Measurements from ENCODE around the gene CHL1.

Gene CHL1

DNA sequence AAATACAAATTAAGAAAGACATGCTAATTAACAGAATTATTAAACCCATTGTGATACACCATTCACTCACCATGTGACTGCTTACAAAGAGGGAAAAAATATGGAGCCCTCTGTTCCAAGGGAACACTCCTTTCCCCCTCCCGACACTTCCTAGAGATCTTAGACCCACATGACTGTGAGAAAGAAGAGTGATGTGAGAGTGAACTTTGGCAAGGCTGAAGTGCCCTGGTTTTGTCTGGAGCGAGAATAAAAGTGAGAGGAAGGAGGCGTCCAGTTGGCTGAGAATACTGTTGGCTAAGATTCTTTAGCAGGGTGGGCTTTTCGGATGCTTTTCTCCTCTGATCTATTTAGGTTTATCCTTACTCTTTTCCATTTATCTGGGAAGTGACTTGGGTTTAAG is 14.1 kb downstream of the CHL1 start:
- no peak overlapping the region for H3K27ac ChIP-seq (ENCODE audit: low read length)
- H3K9me2 ChIP-seq (replicated peaks; ENCODE audit: insufficient read depth, low read length), result no peaks in the 10 kb centered on the region
- H3K36me3 ChIP-seq (replicated peaks; ENCODE audit: insufficient read depth, low read length), result no peaks in the 10 kb centered on the region
- TF ChIP-seq, protein P1, sequence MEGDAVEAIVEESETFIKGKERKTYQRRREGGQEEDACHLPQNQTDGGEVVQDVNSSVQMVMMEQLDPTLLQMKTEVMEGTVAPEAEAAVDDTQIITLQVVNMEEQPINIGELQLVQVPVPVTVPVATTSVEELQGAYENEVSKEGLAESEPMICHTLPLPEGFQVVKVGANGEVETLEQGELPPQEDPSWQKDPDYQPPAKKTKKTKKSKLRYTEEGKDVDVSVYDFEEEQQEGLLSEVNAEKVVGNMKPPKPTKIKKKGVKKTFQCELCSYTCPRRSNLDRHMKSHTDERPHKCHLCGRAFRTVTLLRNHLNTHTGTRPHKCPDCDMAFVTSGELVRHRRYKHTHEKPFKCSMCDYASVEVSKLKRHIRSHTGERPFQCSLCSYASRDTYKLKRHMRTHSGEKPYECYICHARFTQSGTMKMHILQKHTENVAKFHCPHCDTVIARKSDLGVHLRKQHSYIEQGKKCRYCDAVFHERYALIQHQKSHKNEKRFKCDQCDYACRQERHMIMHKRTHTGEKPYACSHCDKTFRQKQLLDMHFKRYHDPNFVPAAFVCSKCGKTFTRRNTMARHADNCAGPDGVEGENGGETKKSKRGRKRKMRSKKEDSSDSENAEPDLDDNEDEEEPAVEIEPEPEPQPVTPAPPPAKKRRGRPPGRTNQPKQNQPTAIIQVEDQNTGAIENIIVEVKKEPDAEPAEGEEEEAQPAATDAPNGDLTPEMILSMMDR (IDR thresholded peaks at IDR 0.05; ENCODE audit: low read length), result no peak
- no peak for TF ChIP-seq EZH2 (optimal IDR thresholded peaks at IDR 0.05; ENCODE audit: low read depth, low read length)
- no peak for TF ChIP-seq EZH2phosphoT487 (IDR thresholded peaks at IDR 0.05; ENCODE audit: low read length)
- no peaks in the 10 kb centered on the region for H4K20me1 ChIP-seq (ENCODE audit: insufficient read depth, low read length)
- no peak overlapping the region for H3K4me2 ChIP-seq (ENCODE audit: low read depth, low read length)
- H3K27me3 ChIP-seq (replicated peaks; ENCODE audit: insufficient read depth, low read length), result no peaks in the 10 kb centered on the region
- H3K79me2 ChIP-seq (ENCODE audit: low read length), result no peaks in the 10 kb centered on the region
- no peak overlapping the region for H2AFZ ChIP-seq (ENCODE audit: low read length)
- no peaks in the 10 kb centered on the region for H3K4me1 ChIP-seq (ENCODE audit: low read length)
- no peaks in the 10 kb centered on the region for H3K9me3 ChIP-seq (replicated peaks; ENCODE audit: insufficient read depth, low read length)
- no peak for DNase-seq
- no peaks in the 10 kb centered on the region for H3F3A ChIP-seq (ENCODE audit: insufficient read depth, low read length)
- H3K9ac ChIP-seq (ENCODE audit: low read length), result no peak overlapping the region
- no peak overlapping the region for H3K4me3 ChIP-seq (ENCODE audit: low read length)

DNA sequence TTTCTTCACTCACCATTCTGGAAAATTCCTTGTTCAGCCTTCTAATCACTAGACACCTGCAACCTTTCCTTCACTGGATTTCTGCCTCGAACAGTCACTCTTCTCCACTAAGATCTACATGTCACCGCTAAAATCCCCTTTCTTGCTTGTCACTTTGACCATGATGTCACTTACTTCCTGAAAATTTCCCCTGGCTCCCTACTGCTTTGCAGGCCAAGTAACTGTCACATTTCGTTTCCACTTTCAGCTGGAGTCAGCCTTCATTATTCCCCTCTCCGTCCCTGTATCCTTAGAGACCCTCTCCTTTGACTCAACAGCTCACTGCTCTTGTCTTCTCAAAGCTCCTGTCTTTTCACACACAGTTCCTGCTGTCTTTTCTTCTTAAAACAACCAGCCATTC is 15.9 kb downstream of the CHL1 start:
- H3K27ac ChIP-seq (ENCODE audit: low read length), result no peak overlapping the region
- no peak overlapping the region for H3K4me2 ChIP-seq (ENCODE audit: low read depth, low read length)
- TF ChIP-seq, protein P1 (IDR thresholded peaks at IDR 0.05; ENCODE audit: low read length), result no peak
- no peak for TF ChIP-seq EZH2phosphoT487 (IDR thresholded peaks at IDR 0.05; ENCODE audit: low read length)
- no peak for TF ChIP-seq EZH2 (optimal IDR thresholded peaks at IDR 0.05; ENCODE audit: low read depth, low read length)
- DNase-seq, result no peak
- no peaks in the 10 kb centered on the region for H3K9me3 ChIP-seq (replicated peaks; ENCODE audit: insufficient read depth, low read length)
- H3K27me3 ChIP-seq (replicated peaks; ENCODE audit: insufficient read depth, low read length), result no peaks in the 10 kb centered on the region
- H2AFZ ChIP-seq (ENCODE audit: low read length), result no peak overlapping the region
- H3K9ac ChIP-seq (ENCODE audit: low read length), result no peak overlapping the region
- no peak overlapping the region for H3K4me3 ChIP-seq (ENCODE audit: low read length)
- no peaks in the 10 kb centered on the region for H3K36me3 ChIP-seq (replicated peaks; ENCODE audit: insufficient read depth, low read length)
- no peaks in the 10 kb centered on the region for H3F3A ChIP-seq (ENCODE audit: insufficient read depth, low read length)
- H3K9me2 ChIP-seq (replicated peaks; ENCODE audit: insufficient read depth, low read length), result no peaks in the 10 kb centered on the region
- no peaks in the 10 kb centered on the region for H3K4me1 ChIP-seq (ENCODE audit: low read length)
- H3K79me2 ChIP-seq (ENCODE audit: low read length), result no peaks in the 10 kb centered on the region
- no peaks in the 10 kb centered on the region for H4K20me1 ChIP-seq (ENCODE audit: insufficient read depth, low read length)

DNA sequence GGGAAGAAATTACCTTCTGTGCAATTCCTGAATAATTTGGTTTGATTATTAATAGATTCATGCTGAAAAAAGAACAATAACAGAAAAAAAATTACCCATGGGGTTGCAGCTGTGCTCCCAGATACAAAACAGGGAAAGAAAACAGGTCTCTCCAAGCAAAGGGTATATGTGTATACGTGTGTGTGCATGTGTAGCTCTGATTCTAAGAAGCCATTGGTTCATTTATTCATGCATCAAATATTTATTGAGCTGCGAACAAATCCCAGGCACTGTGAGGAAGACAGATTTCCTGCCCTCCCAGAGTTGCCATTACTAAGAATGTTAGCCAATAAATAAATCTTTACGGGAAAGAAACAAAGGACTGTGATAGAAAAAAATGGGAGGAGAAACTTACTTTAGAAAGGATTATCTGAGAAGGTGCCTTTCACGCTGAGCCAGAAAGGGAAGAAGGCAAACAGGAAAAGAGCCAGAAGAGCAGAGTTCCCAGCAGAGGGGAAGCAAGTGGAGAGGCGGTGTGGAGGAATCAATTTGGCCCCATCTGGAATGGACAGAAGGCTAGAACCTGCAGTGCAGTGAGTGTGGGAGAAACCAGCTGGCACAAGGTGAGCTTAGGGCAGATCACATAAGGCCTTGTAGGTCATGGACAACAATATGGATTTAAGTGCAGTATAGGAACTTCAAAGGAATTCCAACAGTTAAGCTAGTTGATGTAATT is 20.7 kb downstream of the CHL1 start:
- Histone ChIP-seq H3K9me2 (replicated peaks; ENCODE audit: insufficient read depth, low read length) (no peaks in the 10 kb centered on the region), H3K36me3 (replicated peaks; ENCODE audit: insufficient read depth, low read length) (no peaks in the 10 kb centered on the region), H3K79me2 (ENCODE audit: low read length) (no peaks in the 10 kb centered on the region), H2AFZ (ENCODE audit: low read length) (no peak overlapping the region), H3F3A (ENCODE audit: insufficient read depth, low read length) (no peaks in the 10 kb centered on the region), H3K4me2 (ENCODE audit: low read depth, low read length) (no peak overlapping the region), H3K4me3 (ENCODE audit: low read length) (no peak overlapping the region), H3K27me3 (replicated peaks; ENCODE audit: insufficient read depth, low read length) (no peaks in the 10 kb centered on the region), H3K9ac (ENCODE audit: low read length) (no peak overlapping the region), H3K4me1 (ENCODE audit: low read length) (no peaks in the 10 kb centered on the region), H4K20me1 (ENCODE audit: insufficient read depth, low read length) (no peaks in the 10 kb centered on the region), H3K9me3 (replicated peaks; ENCODE audit: insufficient read depth, low read length) (no peaks in the 10 kb centered on the region), H3K27ac (ENCODE audit: low read length) (no peak overlapping the region)
- DNase-seq, result no peak
- TF ChIP-seq, protein P1 (IDR thresholded peaks at IDR 0.05; ENCODE audit: low read length), result no peak
- TF ChIP-seq EZH2phosphoT487 (IDR thresholded peaks at IDR 0.05; ENCODE audit: low read length) (no peak), EZH2 (optimal IDR thresholded peaks at IDR 0.05; ENCODE audit: low read depth, low read length) (no peak)

All from MM.1S (cell line).